ENCODE data around the gene CRKL. TPM values are rescaled to one million over a fixed set of nuclear protein-coding genes. Genes with fewer than 3 reads are reported as not detected.
"Not testable (repeated sequence)": the region's sequence is repeated elsewhere in the genome, so short reads cannot be mapped to it uniquely, and the experiment has no call there.

The CRKL gene
- total RNA-seq, 2 donors from 2014 or later = 46.7 to 53.7 TPM

DNA sequence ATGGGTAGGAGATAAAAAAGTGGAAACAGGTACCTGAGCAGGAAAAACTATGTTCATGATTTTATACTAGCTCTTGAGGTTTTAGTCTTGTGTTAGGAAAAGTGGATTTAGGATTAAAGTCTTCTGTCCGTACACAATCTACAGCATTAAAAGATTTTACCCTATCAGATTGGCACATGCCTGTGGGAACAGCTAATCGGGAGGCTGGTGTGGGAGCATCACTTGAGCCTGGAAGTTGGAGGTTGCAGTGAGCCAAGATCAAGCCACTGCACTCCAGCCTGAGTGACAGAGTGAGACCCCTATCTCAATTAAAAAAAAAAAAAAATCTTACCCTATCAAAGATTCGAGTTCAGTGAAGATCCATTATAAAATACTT, 12.2 kb upstream of the CRKL start:
- no peaks in the 10 kb centered on the region for H3K36me3 ChIP-seq
- TF ChIP-seq, protein P1, sequence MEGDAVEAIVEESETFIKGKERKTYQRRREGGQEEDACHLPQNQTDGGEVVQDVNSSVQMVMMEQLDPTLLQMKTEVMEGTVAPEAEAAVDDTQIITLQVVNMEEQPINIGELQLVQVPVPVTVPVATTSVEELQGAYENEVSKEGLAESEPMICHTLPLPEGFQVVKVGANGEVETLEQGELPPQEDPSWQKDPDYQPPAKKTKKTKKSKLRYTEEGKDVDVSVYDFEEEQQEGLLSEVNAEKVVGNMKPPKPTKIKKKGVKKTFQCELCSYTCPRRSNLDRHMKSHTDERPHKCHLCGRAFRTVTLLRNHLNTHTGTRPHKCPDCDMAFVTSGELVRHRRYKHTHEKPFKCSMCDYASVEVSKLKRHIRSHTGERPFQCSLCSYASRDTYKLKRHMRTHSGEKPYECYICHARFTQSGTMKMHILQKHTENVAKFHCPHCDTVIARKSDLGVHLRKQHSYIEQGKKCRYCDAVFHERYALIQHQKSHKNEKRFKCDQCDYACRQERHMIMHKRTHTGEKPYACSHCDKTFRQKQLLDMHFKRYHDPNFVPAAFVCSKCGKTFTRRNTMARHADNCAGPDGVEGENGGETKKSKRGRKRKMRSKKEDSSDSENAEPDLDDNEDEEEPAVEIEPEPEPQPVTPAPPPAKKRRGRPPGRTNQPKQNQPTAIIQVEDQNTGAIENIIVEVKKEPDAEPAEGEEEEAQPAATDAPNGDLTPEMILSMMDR (IDR thresholded peaks at IDR 0.05) = no peak
- H3K27me3 ChIP-seq = no peaks in the 10 kb centered on the region
- DNase-seq (ENCODE audit: low spot score) = no peak
- no peaks in the 10 kb centered on the region for H3K4me1 ChIP-seq
- H3K4me3 ChIP-seq = no peak overlapping the region
- no peak overlapping the region for H3K27ac ChIP-seq
- H3K9me3 ChIP-seq = no peaks in the 10 kb centered on the region

DNA sequence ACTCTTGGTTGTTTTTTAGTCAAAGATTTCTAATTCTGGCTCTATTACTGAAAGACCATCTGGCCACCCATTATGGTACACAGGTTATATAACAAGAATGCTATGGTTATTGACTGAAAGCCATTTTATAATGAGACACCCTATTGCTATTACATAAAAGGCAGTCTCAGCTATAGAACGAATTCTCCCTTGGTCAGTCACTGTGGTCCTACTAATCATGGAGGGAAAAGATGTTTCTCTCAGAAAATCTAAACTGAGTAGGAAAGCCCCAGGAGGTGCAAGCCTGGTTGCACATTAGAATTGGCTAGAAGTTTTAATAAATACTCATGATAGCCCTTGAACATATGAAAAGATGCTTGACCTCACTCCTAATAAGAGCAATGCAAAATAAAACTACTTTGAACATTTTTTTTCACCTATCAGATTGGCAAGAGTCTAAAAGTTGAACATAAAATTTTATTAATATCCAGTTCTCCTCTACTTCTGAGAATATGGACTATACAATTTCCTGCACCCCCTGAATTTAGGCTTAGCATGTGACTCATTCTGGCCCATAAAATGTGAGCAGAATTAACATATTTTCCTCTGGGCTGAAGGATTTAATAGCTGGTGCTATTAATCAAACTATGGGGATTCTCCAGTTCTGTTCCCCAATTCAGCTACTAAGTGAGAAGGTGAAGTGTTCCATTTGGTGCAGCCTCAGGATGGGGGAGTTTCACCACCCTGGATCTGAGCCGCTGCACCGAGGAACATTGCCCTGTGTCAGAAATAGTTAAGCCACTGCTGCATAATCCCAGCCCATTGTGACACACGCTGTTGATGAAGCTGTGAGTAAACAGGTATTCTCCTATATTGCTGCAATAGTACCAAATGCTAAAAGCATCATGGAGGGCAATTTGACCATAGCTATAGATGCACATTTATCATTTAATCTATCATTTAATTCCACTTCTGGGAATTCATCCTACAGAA, 11.5 kb upstream of the CRKL start:
- Histone ChIP-seq H3K27me3 (no peaks in the 10 kb centered on the region), H3K36me3 (no peaks in the 10 kb centered on the region), H3K4me3 (no peak overlapping the region), H3K4me1 (no peaks in the 10 kb centered on the region), H3K9me3 (no peaks in the 10 kb centered on the region), H3K27ac (no peak overlapping the region)
- TF ChIP-seq, protein P1 (IDR thresholded peaks at IDR 0.05) = no peak
- no peak for DNase-seq (ENCODE audit: low spot score)

DNA sequence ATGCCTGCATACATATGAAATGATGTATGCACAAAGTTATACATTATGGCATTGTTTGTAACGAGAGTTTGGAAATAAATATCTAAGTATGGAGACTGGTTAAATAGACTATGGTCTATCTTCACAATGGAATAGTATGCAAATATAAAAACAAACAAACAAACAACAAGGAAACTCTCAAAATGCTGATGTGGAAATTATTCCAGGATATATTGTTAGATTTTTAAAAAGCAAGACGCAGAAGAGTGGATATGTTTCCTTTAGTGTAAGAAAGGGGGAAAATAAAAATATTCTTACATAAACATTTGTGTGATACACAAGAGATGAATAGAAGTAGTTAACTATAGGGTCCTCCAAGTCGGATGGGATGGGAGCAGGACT, 10.8 kb upstream of the CRKL start:
- TF ChIP-seq, protein P1 (IDR thresholded peaks at IDR 0.05) = no peak
- Histone ChIP-seq H3K4me3 (no peak overlapping the region), H3K27me3 (no peaks in the 10 kb centered on the region), H3K4me1 (no peaks in the 10 kb centered on the region), H3K36me3 (no peaks in the 10 kb centered on the region), H3K27ac (no peak overlapping the region), H3K9me3 (no peaks in the 10 kb centered on the region)
- no peak for DNase-seq (ENCODE audit: low spot score)

DNA sequence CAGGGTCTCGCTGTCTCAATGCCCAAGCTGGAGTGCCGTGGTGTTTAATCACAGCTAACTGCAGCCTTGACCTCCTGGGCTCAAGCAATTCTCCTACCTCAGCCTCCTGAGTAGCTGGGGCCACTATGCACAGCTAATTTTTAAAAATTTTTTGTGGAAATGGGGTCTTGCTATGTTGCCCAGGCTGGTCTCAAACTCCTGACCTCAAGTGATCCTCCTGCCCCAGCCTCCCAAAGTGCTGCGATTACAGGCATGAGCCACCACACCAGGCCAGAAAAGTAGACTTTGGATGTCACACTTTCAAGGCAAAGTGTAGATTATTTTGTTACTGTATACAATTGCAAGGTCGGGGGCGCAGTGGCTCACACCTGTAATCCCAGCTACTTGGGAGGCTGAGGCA, 8.5 kb upstream of the CRKL start:
- not testable (repeated sequence) for H3K9me3 ChIP-seq; H3K27ac ChIP-seq; H3K27me3 ChIP-seq; DNase-seq (ENCODE audit: low spot score); H3K4me3 ChIP-seq; H3K4me1 ChIP-seq; H3K36me3 ChIP-seq

DNA sequence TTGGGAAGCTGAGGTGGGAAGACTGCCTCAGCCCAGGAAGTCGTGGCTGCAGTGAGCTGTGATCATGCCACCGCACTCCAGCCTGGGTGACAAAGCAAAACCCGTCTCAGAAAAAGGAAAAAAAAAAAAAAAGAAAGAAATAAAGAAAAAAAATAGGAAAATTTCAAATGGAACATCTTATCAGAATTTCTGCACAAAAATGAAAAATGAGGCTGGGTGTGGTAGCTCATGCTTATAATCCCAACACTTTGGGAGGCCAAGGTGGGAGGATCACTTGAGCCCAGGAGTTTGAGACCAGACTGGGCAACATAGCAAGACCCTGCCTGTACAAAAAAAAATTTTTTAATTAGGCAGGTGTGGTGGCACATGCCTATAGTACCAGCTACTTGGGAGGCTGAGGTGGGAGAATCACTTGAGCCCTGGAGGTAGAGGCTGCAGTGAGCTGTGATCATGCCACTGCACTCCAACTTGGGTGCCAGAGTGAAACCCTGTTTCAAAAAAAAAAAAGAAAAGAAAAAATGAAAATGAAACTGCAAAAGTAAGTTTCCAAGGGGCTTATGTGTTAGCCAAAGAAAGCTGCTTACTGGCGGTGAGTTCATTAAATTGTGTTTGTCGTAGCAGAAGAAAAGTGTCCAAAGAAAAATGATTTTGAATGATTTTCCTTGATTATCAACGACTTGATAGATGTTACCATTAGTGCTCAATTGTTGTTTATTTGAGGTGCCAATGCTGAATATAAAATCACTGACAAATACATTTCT, 7.5 kb upstream of the CRKL start:
- no peaks in the 10 kb centered on the region for H3K27me3 ChIP-seq
- TF ChIP-seq, protein P1 (IDR thresholded peaks at IDR 0.05) = no peak
- H3K9me3 ChIP-seq = no peaks in the 10 kb centered on the region
- H3K27ac ChIP-seq = no peak overlapping the region
- no peaks in the 10 kb centered on the region for H3K4me1 ChIP-seq
- H3K4me3 ChIP-seq = no peak overlapping the region
- no peak for DNase-seq (ENCODE audit: low spot score)
- no peaks in the 10 kb centered on the region for H3K36me3 ChIP-seq

DNA sequence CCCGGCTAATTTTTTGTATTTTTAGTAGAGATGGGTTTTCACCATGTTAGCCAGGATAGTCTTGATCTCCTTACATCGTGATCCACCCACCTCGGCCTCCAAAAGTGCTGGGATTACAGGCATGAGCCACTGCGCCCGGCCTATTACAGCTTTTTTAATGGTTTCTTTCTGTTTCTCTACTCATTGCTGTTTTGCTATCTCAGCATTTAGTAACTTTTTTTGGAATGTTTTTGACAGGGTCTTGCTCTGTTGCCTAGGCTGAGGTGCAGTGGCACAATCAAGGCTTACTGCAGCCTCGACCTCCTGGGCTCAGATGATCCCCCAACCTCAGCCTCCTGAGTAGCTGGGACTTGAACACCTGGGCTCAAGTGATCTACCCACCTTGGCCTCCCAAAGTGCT, 4.7 kb upstream of the CRKL start:
- Histone ChIP-seq H3K27me3 (no peaks in the 10 kb centered on the region), H3K4me3 (no peak overlapping the region), H3K36me3 (no peaks in the 10 kb centered on the region), H3K27ac (no peak overlapping the region), H3K4me1 (peaks cover 0 to 9% of the 10 kb centered on the region in 2 donors), H3K9me3 (no peaks in the 10 kb centered on the region)
- TF ChIP-seq, protein P1 (IDR thresholded peaks at IDR 0.05) = no peak
- DNase-seq (ENCODE audit: low spot score) = no peak

Data from right atrium auricular region (tissue), 2 donors.